Measurements from ENCODE around the gene PCSK9. TPM values are rescaled to one million over a fixed set of nuclear protein-coding genes. Genes with fewer than 3 reads are reported as not detected.

PCSK9 gene
- total and polyA plus RNA-seq, 2 of the 4 experiments (the other 2 are of a cell fraction) = under 0.01 to 0.17 TPM

GRCh38 chr1:55044617-55045397 is 5.5 kb downstream of the PCSK9 start:
- H4K8ac ChIP-seq (ENCODE audit: low read depth in 2 of 2, low read length in 2 of 2) = no peak overlapping the region

More at GRCh38 chr1:55044617-55045397, 5.5 kb downstream of the PCSK9 start:
- WGBS, 2 experiments (ENCODE audit: extremely low coverage in 2 of 2, insufficient read length in 1 of 2) = 72% methylated on average over 10 of the region's 15 CpGs; no CpG with 5 or more reads in 1 of the 2 experiments
- Histone ChIP-seq H3K18ac (ENCODE audit: low read depth, low read length) (no peak overlapping the region), H4K20me1 (ENCODE audit: insufficient read depth, low read length) (no peaks in the 10 kb centered on the region), H4K91ac (ENCODE audit: insufficient read depth, low read depth, low read length) (no peak overlapping the region), H2BK20ac (ENCODE audit: low read depth, low read length) (no peak overlapping the region), H3K4me2 (ENCODE audit: low read depth, low read length) (no peak overlapping the region), H3K4me1 (ENCODE audit: control insufficient read depth, insufficient read depth, low read length) (peaks cover 2% of the 10 kb centered on the region; the same call in 1 of the 2 replicates), H3K4me3 (ENCODE audit: insufficient read depth, low read depth, low read length) (no peak overlapping the region), H4K5ac (ENCODE audit: low read depth, low read length) (no peak overlapping the region), H2BK120ac (ENCODE audit: low read depth, low read length) (no peak overlapping the region), H3K23ac (ENCODE audit: low read depth, low read length) (no peak overlapping the region), H3K9ac (ENCODE audit: low read depth, low read length) (no peak overlapping the region), H3K27me3 (ENCODE audit: control insufficient read depth, insufficient read depth, low read length) (peaks cover 73% of the 10 kb centered on the region), H3K4ac (ENCODE audit: low read depth, low read length) (no peak overlapping the region), H3K14ac (replicated peaks; ENCODE audit: low read depth, low read length) (no peak overlapping the region), H2AK5ac (ENCODE audit: low read depth, low read length) (no peak overlapping the region), H3K36me3 (ENCODE audit: control insufficient read depth, insufficient read depth, low read length) (no peaks in the 10 kb centered on the region), H2AK9ac (replicated peaks; ENCODE audit: low read depth, low read length, poor library complexity) (no peak overlapping the region), H3K56ac (ENCODE audit: extremely low read depth, insufficient read depth, low read length) (no peak overlapping the region), H2BK5ac (ENCODE audit: low read depth, low read length, poor library complexity, severe bottlenecking) (no peak overlapping the region), H3K79me1 (ENCODE audit: low read depth in 1 of 2, low read length in 2 of 2) (no peaks in the 10 kb centered on the region), H3K9me3 (ENCODE audit: control insufficient read depth, insufficient read depth, low read length) (no peaks in the 10 kb centered on the region), H3K27ac (ENCODE audit: insufficient read depth, low read length) (no peak overlapping the region), H3K9me1 (ENCODE audit: insufficient read depth, low read length) (no peaks in the 10 kb centered on the region), H2AFZ (replicated peaks; ENCODE audit: low read length, poor library complexity) (no peak overlapping the region), H2BK15ac (ENCODE audit: low read depth, low read length) (no peak overlapping the region)
- ChIA-PET CTCF (no interaction called here), POLR2A (ENCODE audit: unreplicated experiment) (no interaction called here)
- intact Hi-C loops (cut with micrococcal nuclease) (no loop called here), dilution Hi-C loops (cut with HindIII; ENCODE audit: low sequenced_read_pairs, unreplicated experiment) (no loop called here), in situ Hi-C loops (cut with MboI; ENCODE audit: low sequenced_read_pairs) (no loop called here)
- DNase-seq (no peak), ATAC-seq (ENCODE audit: low read depth) (no peak)
- BruUV-seq (replicated peaks) = no TSS peak
- TF ChIP-seq RCOR1 (IDR thresholded peaks at IDR 0.05; ENCODE audit: insufficient replicate concordance, low read length) = no peak
- no peak for TF ChIP-seq MAZ (IDR thresholded peaks at IDR 0.05; ENCODE audit: borderline replicate concordance, low read depth, low read length)
- TF ChIP-seq BHLHE40 (IDR thresholded peaks at IDR 0.05; ENCODE audit: low read depth, low read length) = no peak
- no peak for TF ChIP-seq CTCF (conservative IDR thresholded peaks at IDR 0.05; ENCODE audit: low read depth, low read length)
- no peak for TF ChIP-seq RAD21 (IDR thresholded peaks at IDR 0.05; ENCODE audit: low read length)
- no peak for TF ChIP-seq USF2 (IDR thresholded peaks at IDR 0.05; ENCODE audit: low read depth, low read length)
- no peak for TF ChIP-seq CEBPB (IDR thresholded peaks at IDR 0.05; ENCODE audit: low read depth, low read length)
- TF ChIP-seq SMC3 (IDR thresholded peaks at IDR 0.05; ENCODE audit: low read depth, low read length) = no peak

Measured in IMR-90 (cell line).